GM12878 (cell line): ENCODE measurements around the gene UBAP1L. TPM values are rescaled to one million over a fixed set of nuclear protein-coding genes. Genes with fewer than 3 reads are reported as not detected.
A peak's percentile ranks its signal among the peaks of the same experiment; 100 is the strongest.

ENCODE experiments used
- CBFB ChIP-seq: IDR thresholded peaks from 2 replicates; pipeline ENCODE4 v1.6.1; 2016; ENCODE audit warnings: antibody characterized with exemption, low read depth
- E2F8 ChIP-seq: fragments of 450-650 bp; IDR thresholded peaks from 2 replicates; pipeline ENCODE4 v1.6.1; 2018; ENCODE audit warnings: mild to moderate bottlenecking, low read depth, moderate library complexity; ENCODE audit not compliant: partially characterized antibody
- EP300 ChIP-seq, 2 experiments: fragments of 150-350 bp in 1 of 2; IDR thresholded peaks; 2 replicates each; pipeline ENCODE4 v1.6.1; 2011 to 2012; ENCODE audit warnings: low read depth in 2 of 2, low read length in 2 of 2, borderline replicate concordance in 1 of 2, improper control_type of control experiment in 1 of 2, inconsistent platforms in 1 of 2; ENCODE audit not compliant: control insufficient read depth in 1 of 2
- ESRRA ChIP-seq: IDR thresholded peaks from 2 replicates; pipeline ENCODE4 v1.6.1; 2012; ENCODE audit warnings: mild to moderate bottlenecking, low read length, improper control_type of control experiment
- HSF1 ChIP-seq: fragments of 150-350 bp; IDR thresholded peaks from 2 replicates; pipeline ENCODE4 v1.6.1; 2014; ENCODE audit warnings: mild to moderate bottlenecking, low read depth, low read length
- JUNB ChIP-seq: IDR thresholded peaks from 2 replicates; pipeline ENCODE4 v1.6.1; 2016; ENCODE audit warnings: antibody characterized with exemption, mild to moderate bottlenecking
- LARP7 ChIP-seq: fragments of 450-650 bp; IDR thresholded peaks from 2 replicates; pipeline ENCODE4 v1.6.1; 2017; ENCODE audit warnings: mild to moderate bottlenecking
- NFXL1 ChIP-seq: fragments of 450-650 bp; IDR thresholded peaks from 2 replicates; pipeline ENCODE4 v1.6.1; 2017; ENCODE audit warnings: antibody characterized with exemption, mild to moderate bottlenecking, borderline replicate concordance
- POU2F2 ChIP-seq: IDR thresholded peaks from 3 replicates; pipeline ENCODE4 v1.6.1; 2011; ENCODE audit warnings: low read depth, mild to moderate bottlenecking, low read length, borderline replicate concordance
- RFX5 ChIP-seq: IDR thresholded peaks from 2 replicates; pipeline ENCODE4 v1.6.1; 2011; ENCODE audit warnings: low read depth, low read length, improper control_type of control experiment
- SMAD1 ChIP-seq: fragments of 450-650 bp; IDR thresholded peaks from 2 replicates; pipeline ENCODE4 v1.6.1; 2018; ENCODE audit warnings: mild to moderate bottlenecking, low read depth; ENCODE audit not compliant: partially characterized antibody
- SMC3 ChIP-seq: IDR thresholded peaks from 2 replicates; pipeline ENCODE4 v1.6.1; 2011; ENCODE audit warnings: low read length, improper control_type of control experiment, borderline replicate concordance
- STAT1 ChIP-seq: fragments of 450-650 bp; conservative IDR thresholded peaks from 2 replicates; pipeline ENCODE4 v1.6.1; 2014; ENCODE audit warnings: antibody characterized with exemption, mild to moderate bottlenecking
- STAT3 ChIP-seq: IDR thresholded peaks from 2 replicates; pipeline ENCODE4 v1.6.1; 2011; ENCODE audit warnings: low read depth, low read length, improper control_type of control experiment
- TCF3 ChIP-seq: IDR thresholded peaks from 2 replicates; pipeline ENCODE4 v1.6.1; 2012; ENCODE audit warnings: low read depth, mild to moderate bottlenecking, low read length, borderline replicate concordance; ENCODE audit not compliant: insufficient read depth
- ZNF622 ChIP-seq: fragments of 450-650 bp; IDR thresholded peaks from 2 replicates; pipeline ENCODE4 v1.6.1; 2017; ENCODE audit warnings: mild to moderate bottlenecking, inconsistent platforms
- polyA plus RNA-seq, 11 experiments: library from polyadenylated mRNA; depleted of rRNA in 4 of 11; unstranded in 6 of 11; stranded (reverse) in 5 of 11; fragments of >200 nt; fragmentation: Nextera tagmentation in 4 of 11; fragmentation: Illumina TruSeq in 1 of 11; extraction: Ambion mirVana in 4 of 11; extraction: Trizol in 1 of 11; gene quantifications; 1 replicate in 1 of 11; 2 replicates in 10 of 11; pipeline versions ENCODE4 v1.2.1 to v1.2.3, GENCODE V29; 2011 to 2016; ENCODE audit warnings: inconsistent platforms in 2 of 11, missing spikeins in 2 of 11, low read depth in 1 of 11
- total RNA-seq, 4 experiments: library from RNA; depleted of rRNA in 3 of 4; stranded (reverse); fragments of >200 nt in 3 of 4; fragmentation: Illumina TruSeq in 1 of 4; extraction: Trizol in 1 of 4; gene quantifications; 2 replicates each; pipeline versions ENCODE4 v1.2.1 to v1.2.3, GENCODE V29; 2013 to 2021

Gene UBAP1L
- total and polyA plus RNA-seq, 10 of the 15 experiments (the other 5 are each of a cell fraction or from before 2014, with no cell fraction given): 0.03 to 2.6 (median 1.0) TPM

- TF ChIP-seq HSF1 (no peak), ESRRA (no peak), ZNF622 (no peak), LARP7 (no peak), EP300 (IDR thresholded peaks at IDR 0.05; ENCODE audit: borderline replicate concordance in 1 of 2, control insufficient read depth in 1 of 2, low read depth in 2 of 2, low read length in 2 of 2) (no peak), POU2F2 (peak; percentile 55; the same call in 1 of the 3 replicates), TCF3 (no peak), RFX5 (peak; percentile 44; the same call in 1 of the 2 replicates), SMC3 (no peak), JUNB (no peak), STAT1 (no peak), SMAD1 (peak; percentile 86), STAT3 (no peak), NFXL1 (no peak), E2F8 (peak; percentile 61), CBFB (0 out of 2 replicates have a peak, but pooled peaks have one; percentile 63)
Observed at GRCh38 chr15:65133548-65134200, 18.7 kb upstream of the UBAP1L start, which contains the start of gene PDCD7 (continued).
